GM23338 (cell line): ENCODE measurements around the gene BCAS3. TPM values are rescaled to one million over a fixed set of nuclear protein-coding genes. Genes with fewer than 3 reads are reported as not detected.

Experiments
- ATAC-seq: fragments of 200-7000 bp; cut with Tn5 transposase; 3 replicates; pipeline ENCODE4 v1.9.1; 2020
- DNase-seq: peaks from one replicate; pipeline ENCODE4 v3.0.0-alpha.2; 2015; ENCODE audit warnings: low spot score
- H2AFZ ChIP-seq: fragments of 200-600 bp; sonication (generic); 2 replicates; pipeline ENCODE4 v1.8.0; 2016; ENCODE audit warnings: antibody characterized with exemption, mild to moderate bottlenecking, moderate library complexity
- H3F3A ChIP-seq: fragments of 200-600 bp; sonication (generic); replicated peaks from 2 replicates; pipeline ENCODE4 v1.8.0; 2017; ENCODE audit warnings: antibody characterized with exemption, mixed run types, low read depth
- H3K27ac ChIP-seq: fragments of 200-600 bp; sonication (generic); 2 replicates; pipeline ENCODE4 v1.6.1; 2016; ENCODE audit warnings: low read depth
- H3K27me3 ChIP-seq: fragments of 200-600 bp; sonication (generic); 2 replicates; pipeline ENCODE4 v1.8.0; 2016; ENCODE audit warnings: mild to moderate bottlenecking, mixed run types, moderate library complexity; ENCODE audit not compliant: insufficient read depth
- H3K36me3 ChIP-seq: fragments of 200-600 bp; sonication (generic); 2 replicates; pipeline ENCODE4 v1.8.0; 2016; ENCODE audit warnings: mild to moderate bottlenecking; ENCODE audit not compliant: insufficient read depth
- H3K4me1 ChIP-seq: fragments of 200-600 bp; sonication (generic); 2 replicates; pipeline ENCODE4 v1.8.0; 2016; ENCODE audit warnings: mild to moderate bottlenecking, moderate library complexity; ENCODE audit not compliant: insufficient read depth
- H3K4me2 ChIP-seq: fragments of 200-600 bp; sonication (generic); 2 replicates; pipeline ENCODE4 v1.7.1; 2017; ENCODE audit warnings: mixed run types
- H3K4me3 ChIP-seq: fragments of 200-600 bp; sonication (generic); 2 replicates; pipeline ENCODE4 v1.6.1; 2016; ENCODE audit warnings: mixed run types
- H3K79me2 ChIP-seq: fragments of 200-600 bp; sonication (generic); replicated peaks from 2 replicates; pipeline ENCODE4 v1.8.0; 2017; ENCODE audit warnings: mild to moderate bottlenecking; ENCODE audit not compliant: insufficient read depth
- H3K9me2 ChIP-seq: fragments of 200-600 bp; sonication (generic); 2 replicates; pipeline ENCODE4 v1.8.0; 2017; ENCODE audit not compliant: insufficient read depth
- H4K20me1 ChIP-seq: fragments of 200-600 bp; sonication (generic); replicated peaks from 2 replicates; pipeline ENCODE4 v1.8.0; 2017; ENCODE audit warnings: mild to moderate bottlenecking; ENCODE audit not compliant: insufficient read depth
- H3K27ac Mint-ChIP-seq: 2 replicates; pipeline ENCODE4 v1.8.0; 2020; ENCODE audit warnings: inconsistent platforms, mild to moderate bottlenecking, moderate library complexity, mixed read lengths
- H3K27me3 Mint-ChIP-seq: 3 replicates; pipeline ENCODE4 v1.8.0; 2022; ENCODE audit warnings: low read depth, mild to moderate bottlenecking, moderate library complexity, mixed read lengths, inconsistent platforms; ENCODE audit not compliant: insufficient read depth, poor library complexity
- H3K36me3 Mint-ChIP-seq: 3 replicates; pipeline ENCODE4 v1.8.0; 2021; ENCODE audit warnings: low read depth, mild to moderate bottlenecking, inconsistent platforms, moderate library complexity, mixed read lengths
- H3K4me1 Mint-ChIP-seq: 3 replicates; pipeline ENCODE4 v1.8.0; 2020; ENCODE audit warnings: mild to moderate bottlenecking, inconsistent platforms, mixed read lengths
- H3K4me3 Mint-ChIP-seq: 3 replicates; pipeline ENCODE4 v1.8.0; 2021; ENCODE audit warnings: moderate library complexity, mild to moderate bottlenecking, inconsistent platforms, mixed read lengths
- H3K9me3 Mint-ChIP-seq: 3 replicates; pipeline ENCODE4 v1.8.0; 2020; ENCODE audit warnings: moderate library complexity, mild to moderate bottlenecking, inconsistent platforms, mixed read lengths
- CREB1 ChIP-seq: fragments of 250-450 bp; sonication (Bioruptor Pico); IDR thresholded peaks from 2 replicates; pipeline ENCODE4 v1.5.0; 2020; ENCODE audit warnings: low read depth, mild to moderate bottlenecking, moderate library complexity
- EZH2 ChIP-seq: fragments of 200-600 bp; sonication (generic); IDR thresholded peaks from one replicate; pipeline ENCODE4 v1.8.0; 2017; ENCODE audit warnings: antibody characterized with exemption, mild to moderate bottlenecking, low read depth; ENCODE audit not compliant: unreplicated experiment
- JUNB ChIP-seq: IDR thresholded peaks from one replicate; pipeline ENCODE4 v1.6.1; 2016; ENCODE audit warnings: antibody characterized with exemption; ENCODE audit not compliant: unreplicated experiment
- POLR2AphosphoS5 ChIP-seq: IDR thresholded peaks from 2 replicates; pipeline ENCODE4 v1.6.1; 2016; ENCODE audit warnings: antibody characterized with exemption, low read depth
- polyA plus RNA-seq: library from polyadenylated mRNA; unstranded; fragments of >200 nt; fragmentation: Nextera tagmentation; extraction: Ambion mirVana; gene quantifications from 2 replicates; pipeline ENCODE4 v1.2.1, GENCODE V29; 2016
- total RNA-seq: library from RNA; depleted of rRNA; stranded (reverse); fragments of >200 nt; shearing (Covaris generic); gene quantifications from 2 replicates; pipeline ENCODE4 v1.2.3, GENCODE V29; 2014
- TF ChIP-seq, protein P1 (sequence below), 2 experiments: fragments of 200-600 bp in 1 of 2; sonication (generic) in 1 of 2; conservative IDR thresholded peaks; 2 replicates each; pipeline versions ENCODE4 v1.5.1 to v1.6.1; 2016 to 2017; ENCODE audit warnings: antibody characterized with exemption in 2 of 2, low read depth in 2 of 2, mild to moderate bottlenecking in 2 of 2, moderate library complexity in 1 of 2
- TF ChIP-seq, protein P2 (sequence below): fragments of 250-450 bp; sonication (Bioruptor Pico); IDR thresholded peaks from 2 replicates; pipeline ENCODE4 v1.5.0; 2020; ENCODE audit warnings: mild to moderate bottlenecking, moderate library complexity
- TF ChIP-seq, protein P3 (sequence below): IDR thresholded peaks from one replicate; pipeline ENCODE4 v1.6.1; 2018; ENCODE audit warnings: antibody characterized with exemption; ENCODE audit not compliant: unreplicated experiment

Gene BCAS3
- total and polyA plus RNA-seq, 2 experiments from 2014 or later: 8.2 to 28.0 TPM

DNA sequence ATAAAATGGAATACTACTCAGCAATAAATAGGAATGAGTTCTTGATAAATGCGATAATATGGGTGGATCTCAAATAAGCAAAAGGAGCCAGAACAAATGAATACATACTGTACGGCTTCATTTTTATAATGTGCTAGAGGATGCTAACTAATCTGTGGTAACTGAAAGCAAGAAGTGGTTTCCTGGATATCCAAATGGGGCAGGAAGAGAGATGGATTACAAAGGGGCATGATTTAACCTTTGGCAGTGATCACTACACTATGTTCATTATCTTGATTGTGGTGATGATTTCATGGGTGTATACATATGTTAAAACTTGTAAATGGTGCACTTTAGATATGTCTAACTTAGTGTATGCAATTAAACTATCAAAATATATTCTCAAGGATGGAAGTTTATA is 499.7 kb downstream of the BCAS3 start:
- TF ChIP-seq POLR2AphosphoS5: no peak
- TF ChIP-seq, protein P1, sequence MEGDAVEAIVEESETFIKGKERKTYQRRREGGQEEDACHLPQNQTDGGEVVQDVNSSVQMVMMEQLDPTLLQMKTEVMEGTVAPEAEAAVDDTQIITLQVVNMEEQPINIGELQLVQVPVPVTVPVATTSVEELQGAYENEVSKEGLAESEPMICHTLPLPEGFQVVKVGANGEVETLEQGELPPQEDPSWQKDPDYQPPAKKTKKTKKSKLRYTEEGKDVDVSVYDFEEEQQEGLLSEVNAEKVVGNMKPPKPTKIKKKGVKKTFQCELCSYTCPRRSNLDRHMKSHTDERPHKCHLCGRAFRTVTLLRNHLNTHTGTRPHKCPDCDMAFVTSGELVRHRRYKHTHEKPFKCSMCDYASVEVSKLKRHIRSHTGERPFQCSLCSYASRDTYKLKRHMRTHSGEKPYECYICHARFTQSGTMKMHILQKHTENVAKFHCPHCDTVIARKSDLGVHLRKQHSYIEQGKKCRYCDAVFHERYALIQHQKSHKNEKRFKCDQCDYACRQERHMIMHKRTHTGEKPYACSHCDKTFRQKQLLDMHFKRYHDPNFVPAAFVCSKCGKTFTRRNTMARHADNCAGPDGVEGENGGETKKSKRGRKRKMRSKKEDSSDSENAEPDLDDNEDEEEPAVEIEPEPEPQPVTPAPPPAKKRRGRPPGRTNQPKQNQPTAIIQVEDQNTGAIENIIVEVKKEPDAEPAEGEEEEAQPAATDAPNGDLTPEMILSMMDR (conservative IDR thresholded peaks at IDR 0.05; ENCODE audit: low read depth in 2 of 2): no peak
- TF ChIP-seq, protein P2, sequence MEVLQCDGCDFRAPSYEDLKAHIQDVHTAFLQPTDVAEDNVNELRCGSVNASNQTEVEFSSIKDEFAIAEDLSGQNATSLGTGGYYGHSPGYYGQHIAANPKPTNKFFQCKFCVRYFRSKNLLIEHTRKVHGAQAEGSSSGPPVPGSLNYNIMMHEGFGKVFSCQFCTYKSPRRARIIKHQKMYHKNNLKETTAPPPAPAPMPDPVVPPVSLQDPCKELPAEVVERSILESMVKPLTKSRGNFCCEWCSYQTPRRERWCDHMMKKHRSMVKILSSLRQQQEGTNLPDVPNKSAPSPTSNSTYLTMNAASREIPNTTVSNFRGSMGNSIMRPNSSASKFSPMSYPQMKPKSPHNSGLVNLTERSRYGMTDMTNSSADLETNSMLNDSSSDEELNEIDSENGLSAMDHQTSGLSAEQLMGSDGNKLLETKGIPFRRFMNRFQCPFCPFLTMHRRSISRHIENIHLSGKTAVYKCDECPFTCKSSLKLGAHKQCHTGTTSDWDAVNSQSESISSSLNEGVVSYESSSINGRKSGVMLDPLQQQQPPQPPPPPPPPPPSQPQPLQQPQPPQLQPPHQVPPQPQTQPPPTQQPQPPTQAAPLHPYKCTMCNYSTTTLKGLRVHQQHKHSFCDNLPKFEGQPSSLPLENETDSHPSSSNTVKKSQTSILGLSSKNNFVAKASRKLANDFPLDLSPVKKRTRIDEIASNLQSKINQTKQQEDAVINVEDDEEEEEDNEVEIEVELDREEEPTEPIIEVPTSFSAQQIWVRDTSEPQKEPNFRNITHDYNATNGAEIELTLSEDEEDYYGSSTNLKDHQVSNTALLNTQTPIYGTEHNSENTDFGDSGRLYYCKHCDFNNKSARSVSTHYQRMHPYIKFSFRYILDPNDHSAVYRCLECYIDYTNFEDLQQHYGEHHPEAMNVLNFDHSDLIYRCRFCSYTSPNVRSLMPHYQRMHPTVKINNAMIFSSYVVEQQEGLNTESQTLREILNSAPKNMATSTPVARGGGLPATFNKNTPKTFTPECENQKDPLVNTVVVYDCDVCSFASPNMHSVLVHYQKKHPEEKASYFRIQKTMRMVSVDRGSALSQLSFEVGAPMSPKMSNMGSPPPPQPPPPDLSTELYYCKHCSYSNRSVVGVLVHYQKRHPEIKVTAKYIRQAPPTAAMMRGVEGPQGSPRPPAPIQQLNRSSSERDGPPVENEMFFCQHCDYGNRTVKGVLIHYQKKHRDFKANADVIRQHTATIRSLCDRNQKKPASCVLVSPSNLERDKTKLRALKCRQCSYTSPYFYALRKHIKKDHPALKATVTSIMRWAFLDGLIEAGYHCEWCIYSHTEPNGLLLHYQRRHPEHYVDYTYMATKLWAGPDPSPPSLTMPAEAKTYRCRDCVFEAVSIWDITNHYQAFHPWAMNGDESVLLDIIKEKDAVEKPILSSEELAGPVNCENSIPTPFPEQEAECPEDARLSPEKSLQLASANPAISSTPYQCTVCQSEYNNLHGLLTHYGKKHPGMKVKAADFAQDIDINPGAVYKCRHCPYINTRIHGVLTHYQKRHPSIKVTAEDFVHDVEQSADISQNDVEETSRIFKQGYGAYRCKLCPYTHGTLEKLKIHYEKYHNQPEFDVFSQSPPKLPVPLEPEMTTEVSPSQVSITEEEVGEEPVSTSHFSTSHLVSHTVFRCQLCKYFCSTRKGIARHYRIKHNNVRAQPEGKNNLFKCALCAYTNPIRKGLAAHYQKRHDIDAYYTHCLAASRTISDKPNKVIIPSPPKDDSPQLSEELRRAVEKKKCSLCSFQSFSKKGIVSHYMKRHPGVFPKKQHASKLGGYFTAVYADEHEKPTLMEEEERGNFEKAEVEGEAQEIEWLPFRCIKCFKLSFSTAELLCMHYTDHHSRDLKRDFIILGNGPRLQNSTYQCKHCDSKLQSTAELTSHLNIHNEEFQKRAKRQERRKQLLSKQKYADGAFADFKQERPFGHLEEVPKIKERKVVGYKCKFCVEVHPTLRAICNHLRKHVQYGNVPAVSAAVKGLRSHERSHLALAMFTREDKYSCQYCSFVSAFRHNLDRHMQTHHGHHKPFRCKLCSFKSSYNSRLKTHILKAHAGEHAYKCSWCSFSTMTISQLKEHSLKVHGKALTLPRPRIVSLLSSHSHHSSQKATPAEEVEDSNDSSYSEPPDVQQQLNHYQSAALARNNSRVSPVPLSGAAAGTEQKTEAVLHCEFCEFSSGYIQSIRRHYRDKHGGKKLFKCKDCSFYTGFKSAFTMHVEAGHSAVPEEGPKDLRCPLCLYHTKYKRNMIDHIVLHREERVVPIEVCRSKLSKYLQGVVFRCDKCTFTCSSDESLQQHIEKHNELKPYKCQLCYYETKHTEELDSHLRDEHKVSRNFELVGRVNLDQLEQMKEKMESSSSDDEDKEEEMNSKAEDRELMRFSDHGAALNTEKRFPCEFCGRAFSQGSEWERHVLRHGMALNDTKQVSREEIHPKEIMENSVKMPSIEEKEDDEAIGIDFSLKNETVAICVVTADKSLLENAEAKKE (CRISPR knock-in tag): no peak
- no peak for TF ChIP-seq JUNB
- TF ChIP-seq, protein P3, sequence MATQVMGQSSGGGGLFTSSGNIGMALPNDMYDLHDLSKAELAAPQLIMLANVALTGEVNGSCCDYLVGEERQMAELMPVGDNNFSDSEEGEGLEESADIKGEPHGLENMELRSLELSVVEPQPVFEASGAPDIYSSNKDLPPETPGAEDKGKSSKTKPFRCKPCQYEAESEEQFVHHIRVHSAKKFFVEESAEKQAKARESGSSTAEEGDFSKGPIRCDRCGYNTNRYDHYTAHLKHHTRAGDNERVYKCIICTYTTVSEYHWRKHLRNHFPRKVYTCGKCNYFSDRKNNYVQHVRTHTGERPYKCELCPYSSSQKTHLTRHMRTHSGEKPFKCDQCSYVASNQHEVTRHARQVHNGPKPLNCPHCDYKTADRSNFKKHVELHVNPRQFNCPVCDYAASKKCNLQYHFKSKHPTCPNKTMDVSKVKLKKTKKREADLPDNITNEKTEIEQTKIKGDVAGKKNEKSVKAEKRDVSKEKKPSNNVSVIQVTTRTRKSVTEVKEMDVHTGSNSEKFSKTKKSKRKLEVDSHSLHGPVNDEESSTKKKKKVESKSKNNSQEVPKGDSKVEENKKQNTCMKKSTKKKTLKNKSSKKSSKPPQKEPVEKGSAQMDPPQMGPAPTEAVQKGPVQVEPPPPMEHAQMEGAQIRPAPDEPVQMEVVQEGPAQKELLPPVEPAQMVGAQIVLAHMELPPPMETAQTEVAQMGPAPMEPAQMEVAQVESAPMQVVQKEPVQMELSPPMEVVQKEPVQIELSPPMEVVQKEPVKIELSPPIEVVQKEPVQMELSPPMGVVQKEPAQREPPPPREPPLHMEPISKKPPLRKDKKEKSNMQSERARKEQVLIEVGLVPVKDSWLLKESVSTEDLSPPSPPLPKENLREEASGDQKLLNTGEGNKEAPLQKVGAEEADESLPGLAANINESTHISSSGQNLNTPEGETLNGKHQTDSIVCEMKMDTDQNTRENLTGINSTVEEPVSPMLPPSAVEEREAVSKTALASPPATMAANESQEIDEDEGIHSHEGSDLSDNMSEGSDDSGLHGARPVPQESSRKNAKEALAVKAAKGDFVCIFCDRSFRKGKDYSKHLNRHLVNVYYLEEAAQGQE: no peak
- TF ChIP-seq EZH2: no peak
- no peak for TF ChIP-seq CREB1 (CRISPR knock-in tag)
- H3K4me3 Mint-ChIP-seq: no peak overlapping the region
- no peaks in the 10 kb centered on the region for H3K4me1 ChIP-seq
- H3K27ac ChIP-seq: no peak overlapping the region
- H3K27me3 Mint-ChIP-seq: no peaks in the 10 kb centered on the region
- no peaks in the 10 kb centered on the region for H3F3A ChIP-seq
- no peak overlapping the region for H3K4me2 ChIP-seq
- no peaks in the 10 kb centered on the region for H3K79me2 ChIP-seq
- no peak overlapping the region for H2AFZ ChIP-seq
- no peak for ATAC-seq
- DNase-seq: no peak
- no peaks in the 10 kb centered on the region for H3K9me2 ChIP-seq
- no peak overlapping the region for H3K4me3 ChIP-seq
- H3K36me3 Mint-ChIP-seq: no peaks in the 10 kb centered on the region
- H3K27ac Mint-ChIP-seq: no peak overlapping the region
- no peaks in the 10 kb centered on the region for H3K9me3 Mint-ChIP-seq
- H4K20me1 ChIP-seq: no peaks in the 10 kb centered on the region
- peaks cover 8% of the 10 kb centered on the region; the same call in 2 of the 3 replicates for H3K4me1 Mint-ChIP-seq
- H3K36me3 ChIP-seq: no peaks in the 10 kb centered on the region
- no peaks in the 10 kb centered on the region for H3K27me3 ChIP-seq
